ENCODE measurements around the gene PCF11.

GRCh38 chr11:83220260-83220659 lies 63.3 kb downstream of the PCF11 start:
- TF ChIP-seq CTCF (IDR thresholded peaks at IDR 0.05): no peak
- no peak for TF ChIP-seq POLR2A (IDR thresholded peaks at IDR 0.05)

Data from thyroid gland (tissue), 4 donors.